OCI-LY7 (cell line): Measurements from ENCODE around the gene ATPAF1. TPM values are rescaled to one million over a fixed set of nuclear protein-coding genes. Genes with fewer than 3 reads are reported as not detected.
"Not testable (repeated sequence)": the region's sequence is repeated elsewhere in the genome, so short reads cannot be mapped to it uniquely, and the experiment has no call there.

Experiments used
- BruUV-seq: library from RNA; stranded (reverse); fragments of 400-500 nt; replicated peaks from 2 replicates; lab custom pipeline; 2021; lab: Mats Ljungman, UMichigan
- CTCF ChIA-PET: fragments of 300-600 bp; sonication (Branson Sonifier 250); formaldehyde crosslinking; loops from one replicate; lab custom pipeline; 2022; ENCODE audit warnings: antibody characterized with exemption; ENCODE audit not compliant: unreplicated experiment; lab: Charles Lee
- POLR2A ChIA-PET: fragments of 300-600 bp; sonication (Branson Sonifier 250); formaldehyde crosslinking; loops from one replicate; lab custom pipeline; 2022; ENCODE audit warnings: antibody characterized with exemption; lab: Charles Lee
- DNase-seq: peaks from one replicate; pipeline ENCODE4 v3.0.0-alpha.2; 2015; ENCODE audit warnings: low spot score
- H2AFZ ChIP-seq: fragments of 200-600 bp; sonication (generic), shearing (Covaris generic); 2 replicates; pipeline ENCODE4 v1.6.1; 2014; ENCODE audit warnings: mild to moderate bottlenecking, antibody characterized with exemption, low read length, moderate library complexity
- H3K27ac ChIP-seq: fragments of 200-600 bp; sonication (generic); 2 replicates; pipeline ENCODE4 v1.5.1; 2014; ENCODE audit warnings: mixed run types, low read depth, mild to moderate bottlenecking, moderate library complexity, low read length, inconsistent platforms; ENCODE audit not compliant: poor library complexity, severe bottlenecking
- H3K36me3 ChIP-seq: fragments of 200-600 bp; sonication (generic); 2 replicates; pipeline ENCODE4 v1.6.1; 2014; ENCODE audit warnings: mild to moderate bottlenecking, antibody characterized with exemption, low read length, moderate library complexity, mixed read lengths; ENCODE audit not compliant: insufficient read depth
- H3K4me1 ChIP-seq: fragments of 200-600 bp; sonication (generic); 2 replicates; pipeline ENCODE4 v1.5.1; 2014; ENCODE audit warnings: mild to moderate bottlenecking, low read length; ENCODE audit not compliant: insufficient read depth, poor library complexity, severe bottlenecking
- H3K4me2 ChIP-seq: fragments of 200-600 bp; sonication (generic); 2 replicates; pipeline ENCODE4 v1.6.1; 2014; ENCODE audit warnings: mild to moderate bottlenecking, low read length
- H3K4me3 ChIP-seq: fragments of 200-600 bp; sonication (generic); 2 replicates; pipeline ENCODE4 v1.5.1; 2014; ENCODE audit warnings: mild to moderate bottlenecking, low read depth, low read length; ENCODE audit not compliant: poor library complexity, severe bottlenecking
- H3K79me2 ChIP-seq: fragments of 200-600 bp; sonication (generic); 2 replicates; pipeline ENCODE4 v1.6.1; 2016; ENCODE audit warnings: low read depth, mild to moderate bottlenecking, low read length, moderate library complexity, mixed read lengths; ENCODE audit not compliant: insufficient read depth
- H3K9me2 ChIP-seq: fragments of 200-600 bp; sonication (generic); 2 replicates; pipeline ENCODE4 v1.6.1; 2016; ENCODE audit warnings: mild to moderate bottlenecking, low read length, mixed read lengths; ENCODE audit not compliant: insufficient read depth
- H3K9me3 ChIP-seq: fragments of 200-600 bp; sonication (generic); 2 replicates; pipeline ENCODE4 v1.6.1; 2014; ENCODE audit warnings: mild to moderate bottlenecking, mixed run types, low read length, mixed read lengths
- H4K20me1 ChIP-seq: fragments of 200-600 bp; sonication (generic); 2 replicates; pipeline ENCODE4 v1.6.1; 2014; ENCODE audit warnings: mild to moderate bottlenecking, antibody characterized with exemption, low read length, moderate library complexity, mixed read lengths; ENCODE audit not compliant: insufficient read depth
- EZH2phosphoT487 ChIP-seq: fragments of 200-600 bp; sonication (generic); IDR thresholded peaks from 2 replicates; pipeline ENCODE4 v1.6.1; 2018; ENCODE audit warnings: low read depth, borderline replicate concordance, mild to moderate bottlenecking, mixed run types, antibody characterized with exemption, low read length, moderate library complexity, mixed read lengths
- intact Hi-C: fragments of 100-400 bp; cut with micrococcal nuclease; formaldehyde crosslinking; loops from one replicate; pipeline ENCODE4 v1.10.0; 2022; ENCODE audit not compliant: unreplicated experiment
- total RNA-seq, 2 experiments: library from RNA; depleted of rRNA in 1 of 2; stranded (reverse); fragments of >200 nt in 1 of 2; shearing (Covaris generic) in 1 of 2; gene quantifications; 2 replicates each; pipeline ENCODE4 v1.2.3, GENCODE V29; 2014 to 2022
- TF ChIP-seq, protein P1 (sequence below): fragments of 200-600 bp; sonication (generic); conservative IDR thresholded peaks from 2 replicates; pipeline ENCODE4 v1.5.1; 2014; ENCODE audit warnings: mild to moderate bottlenecking, antibody characterized with exemption, low read length, moderate library complexity, mixed read lengths

ATPAF1 gene
- total RNA-seq, 2 experiments from 2014 or later: 32.3 to 38.3 TPM

DNA sequence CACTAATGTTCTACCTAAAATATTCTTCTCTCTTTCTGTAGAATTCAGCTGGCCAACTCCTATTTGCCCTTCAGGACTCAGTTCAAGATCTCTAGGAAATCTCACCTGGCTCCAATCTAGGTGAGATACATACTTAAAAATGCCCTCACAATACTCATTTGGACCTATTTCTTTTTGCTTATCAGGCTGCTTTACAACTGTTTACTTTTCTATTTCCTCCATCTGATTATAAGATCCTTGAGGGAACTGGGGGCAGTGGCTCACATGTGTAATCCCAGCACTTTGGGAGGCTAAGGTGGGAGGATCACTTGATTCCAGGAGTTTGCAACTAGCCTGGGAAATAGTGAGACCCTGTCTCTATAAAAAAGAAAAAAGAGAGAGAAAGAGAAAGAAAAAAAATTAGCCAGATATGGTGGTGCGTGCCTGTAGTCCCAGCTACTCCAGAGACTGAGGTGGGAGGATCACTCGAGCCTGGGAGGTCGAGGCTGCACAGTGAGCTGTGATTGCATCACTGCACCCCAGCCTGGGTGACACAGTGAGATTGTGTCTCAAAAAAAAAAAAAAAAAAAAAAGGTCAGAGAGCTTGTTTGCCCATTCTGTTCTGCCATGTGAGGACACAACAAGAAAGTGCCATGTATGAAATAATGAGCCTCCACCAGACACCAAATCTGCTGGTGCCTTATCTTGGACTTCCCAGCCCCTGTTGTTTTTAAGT is 35.9 kb upstream of the ATPAF1 start:
- TF ChIP-seq EZH2phosphoT487: no peak
- TF ChIP-seq, protein P1, sequence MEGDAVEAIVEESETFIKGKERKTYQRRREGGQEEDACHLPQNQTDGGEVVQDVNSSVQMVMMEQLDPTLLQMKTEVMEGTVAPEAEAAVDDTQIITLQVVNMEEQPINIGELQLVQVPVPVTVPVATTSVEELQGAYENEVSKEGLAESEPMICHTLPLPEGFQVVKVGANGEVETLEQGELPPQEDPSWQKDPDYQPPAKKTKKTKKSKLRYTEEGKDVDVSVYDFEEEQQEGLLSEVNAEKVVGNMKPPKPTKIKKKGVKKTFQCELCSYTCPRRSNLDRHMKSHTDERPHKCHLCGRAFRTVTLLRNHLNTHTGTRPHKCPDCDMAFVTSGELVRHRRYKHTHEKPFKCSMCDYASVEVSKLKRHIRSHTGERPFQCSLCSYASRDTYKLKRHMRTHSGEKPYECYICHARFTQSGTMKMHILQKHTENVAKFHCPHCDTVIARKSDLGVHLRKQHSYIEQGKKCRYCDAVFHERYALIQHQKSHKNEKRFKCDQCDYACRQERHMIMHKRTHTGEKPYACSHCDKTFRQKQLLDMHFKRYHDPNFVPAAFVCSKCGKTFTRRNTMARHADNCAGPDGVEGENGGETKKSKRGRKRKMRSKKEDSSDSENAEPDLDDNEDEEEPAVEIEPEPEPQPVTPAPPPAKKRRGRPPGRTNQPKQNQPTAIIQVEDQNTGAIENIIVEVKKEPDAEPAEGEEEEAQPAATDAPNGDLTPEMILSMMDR: no peak
- H3K79me2 ChIP-seq: no peaks in the 10 kb centered on the region
- H3K9me3 ChIP-seq: no peaks in the 10 kb centered on the region
- no peaks in the 10 kb centered on the region for H3K9me2 ChIP-seq
- ChIA-PET CTCF (no interaction called here), POLR2A (interaction anchor here (0.6 kb wide), 1 partner anchor 43 kb away, joined by 9 read pairs; no protein-coding TSS in a partner anchor)
- 0 out of 2 replicates have a peak, but pooled peaks cover 3% of the 10 kb centered on the region for H4K20me1 ChIP-seq
- H3K36me3 ChIP-seq: peaks cover 96% of the 10 kb centered on the region
- no peak overlapping the region for H3K27ac ChIP-seq
- no TSS peak for BruUV-seq
- no peaks in the 10 kb centered on the region for H3K4me1 ChIP-seq
- no peak for DNase-seq
- intact Hi-C loops: no loop called here
- no peak overlapping the region for H3K4me2 ChIP-seq
- no peak overlapping the region for H2AFZ ChIP-seq
- H3K4me3 ChIP-seq: no peak overlapping the region

DNA sequence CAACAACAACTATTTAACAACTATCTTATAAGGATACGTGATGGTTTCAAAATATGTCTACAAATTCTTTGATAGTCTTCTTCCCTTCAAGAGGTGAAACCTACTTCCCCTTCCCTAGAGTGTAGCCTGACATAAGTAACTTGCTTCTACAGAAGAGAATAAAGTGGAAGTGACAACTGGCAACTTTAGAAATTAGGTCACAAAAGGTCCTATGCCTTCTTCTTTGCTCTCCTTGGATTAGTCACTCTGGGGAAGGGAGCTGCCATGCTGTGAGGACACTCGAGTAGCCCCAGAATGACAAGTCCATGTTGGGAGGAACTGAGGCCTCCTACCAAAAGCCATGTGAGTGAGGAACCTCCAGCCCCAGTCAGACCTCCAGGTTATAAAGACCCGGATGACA is 31.5 kb upstream of the ATPAF1 start:
- TF ChIP-seq, protein P1: no peak
- TF ChIP-seq EZH2phosphoT487: no peak
- no peak for DNase-seq
- Histone ChIP-seq H3K9me2 (no peaks in the 10 kb centered on the region), H3K79me2 (no peaks in the 10 kb centered on the region), H2AFZ (no peak overlapping the region), H3K27ac (no peak overlapping the region), H3K4me2 (no peak overlapping the region), H3K4me1 (no peaks in the 10 kb centered on the region), H3K36me3 (peaks cover 94% of the 10 kb centered on the region), H3K9me3 (no peaks in the 10 kb centered on the region), H3K4me3 (no peak overlapping the region), H4K20me1 (0 out of 2 replicates have a peak, but pooled peaks cover 3% of the 10 kb centered on the region)
- BruUV-seq: no TSS peak
- CTCF ChIA-PET: no interaction called here
- intact Hi-C loops: no loop called here
- POLR2A ChIA-PET: interaction anchor here (0.6 kb wide), 1 partner anchor 39 kb away, joined by 3 read pairs; no protein-coding TSS in a partner anchor

DNA sequence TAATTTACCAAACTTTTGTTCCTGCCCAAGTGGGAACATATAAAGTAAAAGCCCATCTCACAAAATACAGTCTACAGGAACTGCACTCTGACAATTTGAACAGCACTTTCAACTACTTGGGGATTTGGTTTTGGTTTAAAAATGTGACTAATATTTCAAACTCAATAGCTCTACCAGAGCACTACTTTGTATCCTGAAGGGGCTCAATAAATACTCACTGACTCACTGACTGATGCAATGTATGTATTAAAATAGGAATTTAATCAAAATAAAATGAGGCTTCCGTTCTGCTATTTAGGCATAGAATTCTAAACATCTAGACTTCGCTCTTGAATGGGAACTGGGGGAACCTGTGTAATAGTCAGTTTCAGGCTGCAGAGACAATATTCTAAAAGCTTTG is 28.9 kb upstream of the ATPAF1 start:
- intact Hi-C loops: no loop called here
- DNase-seq: no peak
- Histone ChIP-seq H3K79me2 (no peaks in the 10 kb centered on the region), H3K4me2 (no peak overlapping the region), H3K27ac (no peak overlapping the region), H3K4me3 (no peak overlapping the region), H3K9me2 (no peaks in the 10 kb centered on the region), H3K9me3 (no peaks in the 10 kb centered on the region), H3K36me3 (peaks cover 85% of the 10 kb centered on the region), H4K20me1 (0 out of 2 replicates have a peak, but pooled peaks cover 3% of the 10 kb centered on the region), H3K4me1 (no peaks in the 10 kb centered on the region), H2AFZ (no peak overlapping the region)
- ChIA-PET CTCF (no interaction called here), POLR2A (interaction anchor here (0.7 to 1.8 kb wide), 3 partner anchors 11 to 1849 kb away, joined by 3 to 4 read pairs (median 3); no protein-coding TSS in a partner anchor)
- no peak for TF ChIP-seq EZH2phosphoT487
- TF ChIP-seq, protein P1: no peak
- BruUV-seq: no TSS peak

DNA sequence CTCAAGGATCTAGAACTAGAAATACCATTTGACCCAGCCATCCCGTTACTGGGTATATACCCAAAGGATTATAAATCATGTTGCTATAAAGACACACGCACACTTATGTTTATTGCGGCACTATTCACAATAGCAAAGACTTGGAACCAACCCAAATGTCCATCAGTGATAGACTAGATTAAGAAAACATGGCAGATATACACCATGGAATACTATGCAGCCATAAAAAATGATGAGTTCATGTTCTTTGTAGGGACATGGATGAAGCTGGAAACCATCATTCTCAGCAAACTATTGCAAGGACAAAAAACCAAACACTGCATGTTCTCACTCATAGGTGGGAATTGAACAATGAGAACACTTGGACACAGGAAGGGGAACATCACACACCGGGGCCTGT is 26.5 kb upstream of the ATPAF1 start:
- H3K9me3 ChIP-seq, H3K4me2 ChIP-seq, BruUV-seq, H3K4me1 ChIP-seq, H3K4me3 ChIP-seq, POLR2A ChIA-PET, CTCF ChIA-PET, H3K27ac ChIP-seq, H2AFZ ChIP-seq, H3K79me2 ChIP-seq, H3K9me2 ChIP-seq, intact Hi-C loops, DNase-seq, H4K20me1 ChIP-seq: not testable (repeated sequence)
- H3K36me3 ChIP-seq: peaks cover 86% of the 10 kb centered on the region
